ENCODE measurements around the gene ACSM2A.

DNA sequence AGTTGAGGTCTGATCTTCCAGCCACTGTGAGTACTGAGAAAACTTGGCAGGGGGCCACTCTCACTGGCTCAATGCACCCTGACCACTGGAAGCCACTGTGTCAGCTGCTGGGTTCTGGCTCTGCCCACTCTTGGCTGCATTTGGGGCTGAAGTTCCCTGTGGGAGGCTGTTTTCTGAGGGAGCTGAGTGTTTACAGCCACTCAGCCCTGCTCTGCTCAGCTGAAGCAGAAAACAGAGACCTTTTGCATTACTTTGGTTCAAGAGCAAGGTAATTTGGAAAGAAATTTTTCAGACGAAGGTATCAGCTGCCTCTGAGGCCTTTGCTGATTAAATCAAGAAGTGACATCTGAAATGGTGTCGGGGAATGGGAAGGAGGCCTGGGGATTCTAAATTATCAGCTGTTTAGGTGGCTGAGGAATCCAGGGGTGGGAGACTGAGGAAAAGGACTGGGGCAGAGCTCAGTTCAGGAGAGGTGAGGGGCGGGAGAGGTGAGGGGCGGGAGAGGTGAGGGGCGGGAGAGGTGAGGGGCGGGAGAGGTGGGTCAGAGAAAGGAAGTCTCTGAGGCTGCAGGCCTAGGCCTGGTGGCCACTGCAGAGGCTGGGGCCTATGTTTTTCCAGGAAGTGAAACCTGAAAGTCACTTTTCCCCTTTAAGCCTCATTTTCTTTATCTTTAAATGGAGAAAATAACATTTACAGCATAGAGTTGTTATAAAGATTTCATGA lies 41.8 kb upstream of the ACSM2A start, which contains the start of gene ACSM5:
- no peak for TF ChIP-seq FOS (IDR thresholded peaks at IDR 0.05; ENCODE audit: low read depth, low read length)
- TF ChIP-seq, protein P1, sequence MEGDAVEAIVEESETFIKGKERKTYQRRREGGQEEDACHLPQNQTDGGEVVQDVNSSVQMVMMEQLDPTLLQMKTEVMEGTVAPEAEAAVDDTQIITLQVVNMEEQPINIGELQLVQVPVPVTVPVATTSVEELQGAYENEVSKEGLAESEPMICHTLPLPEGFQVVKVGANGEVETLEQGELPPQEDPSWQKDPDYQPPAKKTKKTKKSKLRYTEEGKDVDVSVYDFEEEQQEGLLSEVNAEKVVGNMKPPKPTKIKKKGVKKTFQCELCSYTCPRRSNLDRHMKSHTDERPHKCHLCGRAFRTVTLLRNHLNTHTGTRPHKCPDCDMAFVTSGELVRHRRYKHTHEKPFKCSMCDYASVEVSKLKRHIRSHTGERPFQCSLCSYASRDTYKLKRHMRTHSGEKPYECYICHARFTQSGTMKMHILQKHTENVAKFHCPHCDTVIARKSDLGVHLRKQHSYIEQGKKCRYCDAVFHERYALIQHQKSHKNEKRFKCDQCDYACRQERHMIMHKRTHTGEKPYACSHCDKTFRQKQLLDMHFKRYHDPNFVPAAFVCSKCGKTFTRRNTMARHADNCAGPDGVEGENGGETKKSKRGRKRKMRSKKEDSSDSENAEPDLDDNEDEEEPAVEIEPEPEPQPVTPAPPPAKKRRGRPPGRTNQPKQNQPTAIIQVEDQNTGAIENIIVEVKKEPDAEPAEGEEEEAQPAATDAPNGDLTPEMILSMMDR (conservative IDR thresholded peaks at IDR 0.05; ENCODE audit: low read depth, low read length), result no peak
